NCI-H2196 (cell line): Measurements from ENCODE around the gene PPY.
"Not testable (repeated sequence)": the region's sequence is repeated elsewhere in the genome, so short reads cannot be mapped to it uniquely, and the experiment has no call there.

Source experiments
- DNase-seq: peaks from one replicate; lab custom pipeline; 2025; ENCODE audit not compliant: unreplicated experiment; lab: John Stamatoyannopoulos, UW

PPY gene

DNA sequence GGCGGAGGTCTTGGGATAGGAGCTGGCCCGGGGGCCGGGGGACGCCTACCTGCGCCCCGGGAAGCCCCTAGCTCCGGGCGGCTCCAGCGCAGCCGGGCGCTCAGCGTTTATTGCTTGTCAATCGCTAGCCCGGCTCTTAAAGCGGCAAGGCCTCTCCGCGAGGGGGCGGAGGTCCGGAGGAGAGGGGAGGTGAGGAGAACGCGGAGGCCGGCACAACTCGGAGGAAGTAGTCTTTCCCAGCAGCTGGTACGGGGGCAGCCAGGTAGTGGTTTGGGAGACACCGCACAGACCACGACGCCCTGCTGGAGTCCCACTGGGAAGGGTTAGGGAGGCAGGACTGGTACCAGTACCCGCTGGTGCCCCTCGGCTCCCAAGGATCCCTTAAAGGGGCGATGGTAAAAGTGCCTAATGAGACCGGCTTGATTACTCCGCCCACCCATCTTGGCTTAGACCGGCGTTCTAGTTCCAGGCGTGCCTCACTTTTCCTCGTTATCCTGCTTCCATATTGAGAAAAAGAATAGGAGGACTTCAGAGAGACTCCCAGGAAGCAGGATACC lies 34.8 kb downstream of the PPY start, which contains the start of gene MPP2:
Gene MPP2, minus strand, starts transcription at position 112 of the 557 bp plus-strand sequence. CDS start 3,076 bp downstream, outside the sequence.
- DNase-seq = no peak

DNA sequence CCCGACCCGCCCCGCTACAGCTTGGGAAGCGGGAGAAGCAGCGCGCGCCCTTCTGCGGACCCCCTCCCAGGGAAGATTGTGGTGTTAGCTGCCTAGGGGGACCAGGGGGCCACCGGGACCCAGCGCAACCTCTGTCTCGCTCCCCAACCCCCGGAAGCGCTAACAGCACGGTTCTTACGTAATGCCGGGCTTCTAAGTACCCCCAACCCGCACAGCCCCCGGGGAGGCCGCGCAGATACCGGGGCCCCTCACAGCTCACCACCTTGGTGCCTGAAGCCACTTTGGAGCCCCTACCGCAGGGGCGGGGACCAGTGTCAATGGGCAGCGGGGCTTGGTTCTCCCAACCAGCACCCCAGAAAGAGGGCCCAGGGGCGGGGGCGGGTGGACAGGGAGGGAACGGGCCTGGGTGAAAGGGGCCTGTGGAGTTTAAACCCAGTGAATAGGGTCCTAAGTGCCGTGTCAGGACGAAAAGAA lies 35.3 kb downstream of the PPY start:
- no peak for DNase-seq

DNA sequence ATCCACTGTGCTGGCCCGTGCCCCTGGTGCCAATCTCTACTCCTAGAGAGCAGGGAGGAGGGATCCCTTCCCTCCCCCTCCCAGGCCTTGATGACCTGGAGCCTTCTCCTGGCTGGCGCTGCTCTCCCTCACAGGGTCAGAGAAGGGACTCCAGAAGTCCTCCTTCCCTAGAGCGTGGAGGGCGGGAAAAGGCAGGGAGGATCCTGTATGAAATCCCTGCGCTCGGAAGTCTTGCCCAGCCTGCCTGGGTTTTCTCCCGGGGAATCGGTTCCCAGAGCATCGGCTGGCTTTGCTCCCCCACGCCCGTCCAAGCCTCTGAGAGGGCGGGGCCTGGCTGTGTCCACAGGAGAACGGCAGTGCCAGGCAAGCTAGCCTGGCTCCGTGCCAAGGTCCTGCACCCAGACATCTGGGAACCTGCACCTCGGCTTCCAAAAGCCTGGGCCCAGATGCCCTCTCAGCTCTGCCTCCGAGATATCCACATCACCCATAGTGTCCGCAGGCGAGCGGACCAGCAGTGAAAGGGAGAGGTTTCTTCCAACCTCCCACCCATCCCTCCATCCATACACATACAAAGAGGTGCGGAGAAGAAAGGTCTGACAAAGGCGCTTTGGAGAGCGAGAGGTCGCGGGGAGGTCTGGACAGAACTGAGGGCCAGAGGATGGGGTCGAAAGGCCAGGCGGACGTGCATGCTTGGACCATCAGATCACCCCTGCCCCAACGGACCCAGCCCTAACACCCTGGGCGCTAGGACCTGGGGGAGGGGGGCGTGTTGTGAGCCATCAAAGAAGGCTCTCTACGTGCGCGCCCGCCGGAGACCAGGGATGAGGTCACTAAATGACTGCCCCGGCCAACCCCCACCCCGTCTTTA lies 36.1 kb downstream of the PPY start:
- DNase-seq = no peak

DNA sequence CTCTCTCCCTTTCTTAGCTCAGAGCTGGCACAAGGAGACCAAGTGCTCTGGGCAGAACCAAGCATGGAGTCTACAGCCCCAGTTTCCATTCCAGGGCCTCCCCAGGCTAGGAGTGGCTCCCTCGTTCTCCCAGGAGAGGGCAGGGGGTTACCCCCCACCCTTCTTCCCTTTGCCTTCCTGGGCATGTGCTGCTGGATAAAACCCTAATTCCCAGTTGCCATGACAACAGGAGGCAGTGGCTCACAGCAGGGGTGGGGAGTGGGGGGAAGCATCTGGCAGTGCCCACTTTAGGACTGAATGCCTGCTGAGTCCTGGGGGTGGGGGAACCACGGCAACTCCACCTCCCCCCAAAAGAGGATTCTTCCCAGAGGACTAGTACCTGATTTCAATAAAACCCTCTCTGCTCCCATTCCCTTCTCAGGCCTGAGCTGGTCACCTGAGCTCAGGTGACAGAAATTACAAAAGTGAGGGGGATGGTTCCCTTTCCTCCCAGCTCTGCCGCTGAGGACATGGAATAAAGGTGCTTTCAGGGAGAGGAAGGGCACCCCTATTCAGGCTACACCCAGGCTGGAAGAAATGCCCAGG lies 36.8 kb downstream of the PPY start:
- DNase-seq = no peak

DNA sequence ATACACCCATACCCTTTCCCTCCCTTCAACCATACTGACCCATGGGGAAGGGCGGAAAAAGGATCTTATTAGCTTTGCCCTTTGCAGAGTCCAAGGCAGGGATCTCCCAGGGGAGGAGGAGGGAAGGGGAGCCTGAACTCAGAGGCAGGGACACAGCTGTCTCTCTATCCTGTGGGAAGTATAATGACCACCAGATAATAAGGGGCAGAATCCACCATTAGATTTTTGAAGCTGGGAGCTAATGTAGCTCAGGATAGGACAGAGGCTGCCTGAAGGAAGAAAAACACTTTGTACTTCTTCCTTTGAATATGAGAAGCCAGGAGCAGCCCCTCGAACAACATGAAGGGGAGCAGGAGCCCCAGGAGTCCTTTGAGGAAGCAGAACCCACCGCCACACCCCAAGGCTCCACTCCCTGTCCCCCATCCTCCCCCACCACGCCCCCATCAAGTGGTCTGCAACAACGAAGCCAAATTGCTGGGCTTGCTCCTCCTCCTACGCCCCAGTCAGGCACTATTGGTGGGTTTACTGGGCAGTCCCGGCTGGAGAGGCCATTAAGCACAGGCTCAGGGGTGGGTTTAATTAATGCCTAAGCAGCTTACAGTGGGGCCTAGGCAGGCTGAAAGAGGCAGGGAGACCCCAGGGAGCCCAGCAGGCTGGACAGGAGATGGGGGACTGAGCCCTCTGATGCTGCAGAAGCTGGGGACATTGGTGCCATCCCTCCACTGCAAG lies 40.3 kb downstream of the PPY start:
- DNase-seq = no peak

DNA sequence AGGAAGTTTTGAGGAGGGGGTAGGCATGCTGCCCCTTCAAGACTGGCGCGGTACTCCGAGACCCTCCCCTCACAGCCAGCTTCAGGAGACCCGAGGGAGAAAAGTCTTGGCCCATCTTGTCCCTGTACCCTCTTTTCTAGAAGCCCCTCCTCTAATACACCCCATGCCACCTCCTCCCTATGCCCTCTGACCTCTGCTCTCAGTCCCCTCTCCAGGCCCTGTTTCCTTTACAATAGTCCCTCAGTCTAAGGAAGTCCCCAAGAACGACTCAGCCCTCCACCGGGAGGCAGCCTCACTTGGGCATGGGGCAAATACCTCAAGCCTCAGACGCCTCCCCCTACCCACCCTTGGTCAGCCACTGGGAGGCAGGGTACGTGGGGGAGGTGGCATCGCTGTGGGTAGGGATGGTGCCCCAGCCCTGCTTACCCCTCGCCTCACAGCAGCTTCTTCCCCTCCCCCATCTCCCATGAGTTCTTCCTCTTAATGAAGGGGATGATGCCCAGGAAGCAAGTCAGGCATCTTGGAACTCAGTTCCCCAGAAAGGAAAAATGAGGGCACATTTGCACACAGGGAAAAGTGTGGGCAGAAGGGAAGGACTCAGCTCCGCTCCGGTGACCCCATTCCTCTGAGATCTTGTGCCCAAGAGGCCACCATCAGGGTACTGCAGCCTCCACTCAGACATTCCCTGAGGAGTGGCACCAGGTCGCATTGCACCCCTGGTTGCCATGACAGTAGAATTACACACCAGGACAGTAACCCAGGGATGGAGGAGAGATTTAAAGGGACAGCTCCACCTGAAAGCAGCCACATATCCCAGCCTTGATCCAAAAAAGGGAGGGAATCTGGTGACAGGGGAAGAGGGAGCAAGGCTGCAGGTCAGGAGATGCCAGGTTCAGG lies 41.2 kb downstream of the PPY start:
- peak; percentile 32 for DNase-seq

DNA sequence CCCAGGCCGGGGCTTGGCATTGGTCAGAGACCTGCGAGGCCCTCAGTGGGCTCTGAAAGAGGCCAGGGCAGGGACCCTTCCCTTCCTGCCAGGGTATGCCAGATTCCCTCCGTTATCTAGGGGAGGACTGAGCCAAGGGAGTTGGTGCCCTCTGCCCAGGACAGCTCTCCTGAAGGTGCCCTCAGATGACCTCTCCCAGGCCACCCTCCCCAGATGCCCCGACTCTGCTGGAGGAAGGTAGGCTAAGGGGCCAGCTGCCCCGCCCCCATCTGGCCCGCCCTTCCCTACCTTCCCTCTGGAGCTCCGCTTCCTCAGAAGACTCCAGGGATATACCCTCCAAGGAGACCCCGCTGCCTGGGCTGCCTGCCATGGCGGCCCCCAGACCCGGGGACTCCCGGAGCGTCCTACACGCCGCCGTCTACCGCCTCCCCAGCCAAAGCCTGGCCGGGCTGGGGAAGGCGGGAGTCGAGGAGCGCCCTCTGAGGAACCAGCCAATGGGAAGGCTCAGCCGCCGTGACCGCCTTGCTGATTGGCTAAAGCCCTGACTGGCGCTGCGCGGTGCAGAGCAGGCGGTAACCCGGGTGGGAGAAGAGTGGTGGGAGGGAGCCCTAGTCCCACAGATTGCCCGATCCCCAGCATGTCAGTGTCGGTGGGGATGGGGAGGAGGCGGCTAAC lies 42.0 kb downstream of the PPY start:
- peak; percentile 90 for DNase-seq

DNA sequence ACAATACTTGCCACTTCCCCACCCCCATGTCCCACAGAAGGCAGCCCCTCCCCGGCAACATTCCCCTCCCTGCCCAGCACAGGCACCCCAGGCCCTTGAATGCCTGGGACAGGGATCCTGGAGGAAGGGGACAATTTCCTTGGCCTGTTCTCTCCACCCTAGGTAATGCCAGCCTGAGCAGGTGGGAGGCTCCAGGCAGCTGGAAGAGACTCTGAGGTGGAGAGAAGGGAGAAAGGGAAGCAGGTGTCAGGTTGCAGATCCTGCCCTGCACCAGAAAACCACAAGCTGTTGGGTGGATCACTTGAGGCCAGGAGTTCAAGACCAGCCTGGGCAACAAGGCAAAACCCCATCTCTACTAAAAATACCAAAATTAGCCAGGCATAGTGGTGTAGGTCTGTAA lies 43.8 kb downstream of the PPY start:
- no peak for DNase-seq

DNA sequence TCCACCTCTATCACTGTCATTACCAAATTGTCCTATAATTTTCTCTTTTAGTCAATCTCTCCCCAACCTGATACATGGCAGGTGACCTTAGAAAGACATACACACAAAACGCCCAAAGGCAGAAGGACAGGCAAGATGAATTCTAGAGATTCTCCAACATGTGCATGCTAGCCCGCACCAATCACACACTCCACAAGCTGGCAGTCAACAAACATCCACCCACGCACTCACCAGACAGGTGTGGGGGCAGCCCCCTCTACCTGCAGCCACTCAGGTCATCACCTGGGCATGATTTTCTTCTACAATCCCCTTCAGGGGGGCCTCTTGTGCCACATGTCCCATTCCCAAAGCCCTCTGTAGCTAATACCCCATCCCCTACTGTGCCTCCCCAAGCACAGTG lies 44.4 kb downstream of the PPY start:
- DNase-seq = no peak

DNA sequence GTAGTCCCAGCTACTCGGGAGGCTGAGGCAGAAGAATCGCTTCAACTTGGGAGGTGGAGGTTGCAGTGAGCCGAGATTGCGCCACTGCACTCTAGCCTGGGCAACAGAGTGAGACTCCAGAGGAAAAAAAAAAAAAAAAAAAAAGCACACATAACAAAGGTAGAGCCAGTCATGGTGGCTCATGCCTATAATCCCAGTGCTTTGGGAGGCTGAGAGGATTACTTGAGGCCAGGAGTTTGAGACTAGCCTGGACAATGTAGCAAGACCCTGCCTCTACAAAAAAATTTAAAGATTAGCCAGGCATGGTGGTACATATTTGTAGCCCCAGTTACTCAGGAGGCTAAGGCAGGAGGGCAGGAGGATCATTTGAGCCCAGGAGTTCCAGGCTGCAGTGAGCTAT lies 47.8 kb downstream of the PPY start:
- not testable (repeated sequence) for DNase-seq

DNA sequence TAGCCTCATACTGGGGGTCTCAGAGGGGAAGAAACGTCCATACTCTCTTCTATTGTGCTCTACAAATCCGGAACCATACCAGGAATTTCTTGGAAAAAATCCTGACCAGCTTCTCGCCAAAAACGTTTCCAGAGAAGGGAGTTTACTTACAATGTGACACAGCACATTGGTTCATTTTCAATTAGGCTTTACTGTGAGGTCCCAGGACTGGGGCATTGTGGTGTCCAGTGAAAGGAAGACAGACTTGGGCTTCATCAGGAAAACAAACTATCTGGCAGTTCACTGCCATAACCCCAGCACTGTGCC lies 49.7 kb downstream of the PPY start:
- DNase-seq = no peak

DNA sequence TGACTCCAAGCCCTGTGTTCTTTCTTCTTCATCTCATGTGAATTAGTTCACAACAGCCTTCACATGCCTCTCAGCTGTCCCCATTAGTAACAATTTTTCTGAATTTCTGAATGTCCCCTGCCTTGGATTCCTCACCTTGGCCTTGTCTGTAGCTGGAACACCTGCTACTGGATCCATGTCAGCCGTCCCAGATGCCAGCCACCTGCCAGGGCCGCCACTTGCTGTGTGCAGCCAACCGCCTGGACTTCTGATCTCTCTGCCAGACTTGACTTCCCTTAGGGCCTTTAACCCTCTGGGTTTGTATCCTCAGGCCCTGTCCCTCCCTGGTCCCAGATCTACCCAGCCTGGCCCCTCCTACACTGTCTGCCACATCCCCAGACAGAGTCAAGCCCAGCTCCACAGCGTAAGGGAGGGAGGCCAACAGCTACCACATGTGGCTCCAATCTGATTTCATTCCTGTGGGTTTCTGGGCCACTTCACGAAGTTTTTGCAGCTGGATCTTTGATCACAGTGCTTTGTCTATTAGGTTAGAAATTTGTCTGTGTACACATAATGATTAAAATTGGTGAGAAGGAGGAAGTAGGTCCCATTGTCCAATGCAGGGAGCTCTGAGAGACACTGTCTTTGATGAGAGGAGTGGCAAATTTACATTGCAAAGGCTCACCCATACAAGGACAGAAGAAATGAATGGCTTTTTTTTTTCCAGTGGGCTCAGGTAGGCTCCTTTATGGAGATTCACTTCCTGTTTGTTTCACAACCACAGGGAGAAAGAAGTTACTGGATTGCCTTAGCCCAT lies 50.2 kb downstream of the PPY start:
- peak; percentile 35 for DNase-seq
